K562 (cell line): ENCODE measurements around the gene SPSB1. TPM values are rescaled to one million over a fixed set of nuclear protein-coding genes. Genes with fewer than 3 reads are reported as not detected.

Experiments
- ARNT ChIP-seq, 2 experiments: fragments of 450-650 bp; IDR thresholded peaks; 2 replicates each; pipeline ENCODE4 v1.6.1; 2016; ENCODE audit warnings: mild to moderate bottlenecking in 1 of 2
- CBFB ChIP-seq: sonication (generic); formaldehyde crosslinking; IDR thresholded peaks from 2 replicates; pipeline ENCODE4 v1.4.0; 2020; ENCODE audit warnings: mild to moderate bottlenecking, missing genetic modification reagents
- GATA2 ChIP-seq: sonication (generic); formaldehyde crosslinking; IDR thresholded peaks from 2 replicates; pipeline ENCODE4 v1.4.0; 2020; ENCODE audit warnings: mild to moderate bottlenecking, missing genetic modification reagents
- KLF13 ChIP-seq: fragments of 450-650 bp; IDR thresholded peaks from 2 replicates; pipeline ENCODE4 v1.6.1; 2016; ENCODE audit warnings: missing genetic modification characterization, low read depth, mild to moderate bottlenecking, missing compliant biosample characterization, moderate library complexity, borderline replicate concordance
- NCOR1 ChIP-seq: fragments of 450-650 bp; IDR thresholded peaks from 2 replicates; pipeline ENCODE4 v1.6.1; 2016; ENCODE audit warnings: mild to moderate bottlenecking, moderate library complexity
- NR4A1 ChIP-seq, 2 experiments: fragments of 250-450 bp in 1 of 2; fragments of 450-650 bp in 1 of 2; sonication (Bioruptor Pico) in 1 of 2; IDR thresholded peaks; 2 replicates each; pipeline versions ENCODE4 v1.4.0 to v1.6.1; 2016 to 2020; ENCODE audit warnings: mild to moderate bottlenecking in 2 of 2, missing compliant biosample characterization in 1 of 2, missing genetic modification characterization in 1 of 2, moderate library complexity in 1 of 2
- PHF20 ChIP-seq: fragments of 450-650 bp; IDR thresholded peaks from 2 replicates; pipeline ENCODE4 v1.6.1; 2018; ENCODE audit not compliant: partially characterized antibody
- RAD51 ChIP-seq: fragments of 450-650 bp; IDR thresholded peaks from 2 replicates; pipeline ENCODE4 v1.7.1; 2016; ENCODE audit warnings: low read depth, mild to moderate bottlenecking, borderline replicate concordance
- SP1 ChIP-seq: sonication (generic); formaldehyde crosslinking; IDR thresholded peaks from 2 replicates; pipeline ENCODE4 v1.8.1; 2022; ENCODE audit warnings: mild to moderate bottlenecking, missing genetic modification reagents
- TCF3 ChIP-seq: sonication (generic); formaldehyde crosslinking; IDR thresholded peaks from 2 replicates; pipeline ENCODE4 v1.4.0; 2020; ENCODE audit warnings: mild to moderate bottlenecking, missing genetic modification reagents
- ZNF175 ChIP-seq: fragments of 200-800 bp; sonication (Bioruptor generic); IDR thresholded peaks from 2 replicates; pipeline ENCODE4 v1.6.1; 2016; ENCODE audit warnings: low read depth, mild to moderate bottlenecking, missing genetic modification characterization, missing compliant biosample characterization
- polyA plus RNA-seq, 8 experiments: library from polyadenylated mRNA; depleted of rRNA in 4 of 8; stranded (reverse) in 5 of 8; unstranded in 3 of 8; fragments of >200 nt; fragmentation: Nextera tagmentation in 2 of 8; fragmentation: Illumina TruSeq in 1 of 8; extraction: Ambion mirVana in 2 of 8; extraction: Trizol in 1 of 8; gene quantifications; 2 replicates each; pipeline versions ENCODE4 v1.2.1 to v1.2.3, GENCODE V29; 2011 to 2014; ENCODE audit warnings: inconsistent platforms in 1 of 8, missing spikeins in 1 of 8
- total RNA-seq, 7 experiments: library from RNA; depleted of rRNA in 6 of 7; stranded (reverse); fragments of >200 nt in 6 of 7; fragmentation: Illumina TruSeq in 2 of 7; extraction: Trizol in 2 of 7; gene quantifications; 2 replicates each; pipeline versions ENCODE4 v1.2.1 to v1.2.3, GENCODE V29; 2011 to 2021; ENCODE audit warnings: low replicate concordance in 1 of 7
- TF ChIP-seq, protein P1 (sequence below), 2 experiments: fragments of 450-650 bp in 1 of 2; sonication (generic) in 1 of 2; formaldehyde crosslinking in 1 of 2; IDR thresholded peaks; 2 replicates each; pipeline versions ENCODE4 v1.7.1 to v1.9.0; 2016 to 2022; ENCODE audit warnings: inconsistent platforms in 1 of 2, mild to moderate bottlenecking in 1 of 2, missing genetic modification reagents in 1 of 2
- TF ChIP-seq, protein P2 (sequence below): fragments of 450-650 bp; formaldehyde crosslinking; IDR thresholded peaks from 2 replicates; pipeline ENCODE4 v1.4.0; 2022; ENCODE audit warnings: missing genetic modification characterization
- TF ChIP-seq, protein P3 (sequence below), 2 experiments: fragments of 450-650 bp; IDR thresholded peaks; 2 replicates each; pipeline ENCODE4 v1.6.1; 2016

The SPSB1 gene
- total and polyA plus RNA-seq, 9 of the 15 experiments (the other 6 are each of a cell fraction or from before 2014, with no cell fraction given) = 0.06 to 0.35 (median 0.14) TPM; not detected in 6

DNA sequence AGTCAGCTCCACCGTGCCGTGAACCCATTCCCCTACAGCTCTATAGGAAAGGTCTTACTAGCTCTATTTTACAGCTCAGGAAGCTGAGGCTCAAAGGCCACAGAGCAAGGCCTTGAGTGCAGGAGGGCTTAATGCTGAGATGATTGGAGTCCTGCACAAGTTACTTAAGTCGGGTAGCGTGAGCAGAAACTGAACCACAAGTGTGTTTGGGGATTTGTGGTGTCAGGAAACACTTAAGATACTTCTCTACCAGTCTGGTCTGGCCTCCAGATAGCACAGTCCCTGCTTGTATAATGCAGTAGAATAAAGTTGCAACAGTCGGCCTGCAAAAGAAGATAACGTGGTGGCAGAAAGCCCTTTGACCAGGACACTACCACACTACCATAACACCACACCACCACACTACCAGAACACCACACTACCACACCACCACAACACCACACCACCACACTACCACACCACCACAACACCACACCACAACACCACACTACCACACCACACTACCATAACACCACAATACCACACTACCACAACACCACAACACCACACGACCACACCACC is 118.1 kb downstream of the SPSB1 start (continued):
- TF ChIP-seq, protein P1, sequence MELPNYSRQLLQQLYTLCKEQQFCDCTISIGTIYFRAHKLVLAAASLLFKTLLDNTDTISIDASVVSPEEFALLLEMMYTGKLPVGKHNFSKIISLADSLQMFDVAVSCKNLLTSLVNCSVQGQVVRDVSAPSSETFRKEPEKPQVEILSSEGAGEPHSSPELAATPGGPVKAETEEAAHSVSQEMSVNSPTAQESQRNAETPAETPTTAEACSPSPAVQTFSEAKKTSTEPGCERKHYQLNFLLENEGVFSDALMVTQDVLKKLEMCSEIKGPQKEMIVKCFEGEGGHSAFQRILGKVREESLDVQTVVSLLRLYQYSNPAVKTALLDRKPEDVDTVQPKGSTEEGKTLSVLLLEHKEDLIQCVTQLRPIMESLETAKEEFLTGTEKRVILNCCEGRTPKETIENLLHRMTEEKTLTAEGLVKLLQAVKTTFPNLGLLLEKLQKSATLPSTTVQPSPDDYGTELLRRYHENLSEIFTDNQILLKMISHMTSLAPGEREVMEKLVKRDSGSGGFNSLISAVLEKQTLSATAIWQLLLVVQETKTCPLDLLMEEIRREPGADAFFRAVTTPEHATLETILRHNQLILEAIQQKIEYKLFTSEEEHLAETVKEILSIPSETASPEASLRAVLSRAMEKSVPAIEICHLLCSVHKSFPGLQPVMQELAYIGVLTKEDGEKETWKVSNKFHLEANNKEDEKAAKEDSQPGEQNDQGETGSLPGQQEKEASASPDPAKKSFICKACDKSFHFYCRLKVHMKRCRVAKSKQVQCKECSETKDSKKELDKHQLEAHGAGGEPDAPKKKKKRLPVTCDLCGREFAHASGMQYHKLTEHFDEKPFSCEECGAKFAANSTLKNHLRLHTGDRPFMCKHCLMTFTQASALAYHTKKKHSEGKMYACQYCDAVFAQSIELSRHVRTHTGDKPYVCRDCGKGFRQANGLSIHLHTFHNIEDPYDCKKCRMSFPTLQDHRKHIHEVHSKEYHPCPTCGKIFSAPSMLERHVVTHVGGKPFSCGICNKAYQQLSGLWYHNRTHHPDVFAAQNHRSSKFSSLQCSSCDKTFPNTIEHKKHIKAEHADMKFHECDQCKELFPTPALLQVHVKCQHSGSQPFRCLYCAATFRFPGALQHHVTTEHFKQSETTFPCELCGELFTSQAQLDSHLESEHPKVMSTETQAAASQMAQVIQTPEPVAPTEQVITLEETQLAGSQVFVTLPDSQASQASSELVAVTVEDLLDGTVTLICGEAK (IDR thresholded peaks at IDR 0.05) = peak; percentile 82
- TF ChIP-seq, protein P1 (CRISPR knock-in tag; IDR thresholded peaks at IDR 0.05) = peak; percentile 85
- TF ChIP-seq, protein P2, sequence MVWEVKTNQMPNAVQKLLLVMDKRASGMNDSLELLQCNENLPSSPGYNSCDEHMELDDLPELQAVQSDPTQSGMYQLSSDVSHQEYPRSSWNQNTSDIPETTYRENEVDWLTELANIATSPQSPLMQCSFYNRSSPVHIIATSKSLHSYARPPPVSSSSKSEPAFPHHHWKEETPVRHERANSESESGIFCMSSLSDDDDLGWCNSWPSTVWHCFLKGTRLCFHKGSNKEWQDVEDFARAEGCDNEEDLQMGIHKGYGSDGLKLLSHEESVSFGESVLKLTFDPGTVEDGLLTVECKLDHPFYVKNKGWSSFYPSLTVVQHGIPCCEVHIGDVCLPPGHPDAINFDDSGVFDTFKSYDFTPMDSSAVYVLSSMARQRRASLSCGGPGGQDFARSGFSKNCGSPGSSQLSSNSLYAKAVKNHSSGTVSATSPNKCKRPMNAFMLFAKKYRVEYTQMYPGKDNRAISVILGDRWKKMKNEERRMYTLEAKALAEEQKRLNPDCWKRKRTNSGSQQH (CRISPR knock-in tag) = peak; percentile 31; the same call in 1 of the 2 replicates
- TF ChIP-seq, protein P3, sequence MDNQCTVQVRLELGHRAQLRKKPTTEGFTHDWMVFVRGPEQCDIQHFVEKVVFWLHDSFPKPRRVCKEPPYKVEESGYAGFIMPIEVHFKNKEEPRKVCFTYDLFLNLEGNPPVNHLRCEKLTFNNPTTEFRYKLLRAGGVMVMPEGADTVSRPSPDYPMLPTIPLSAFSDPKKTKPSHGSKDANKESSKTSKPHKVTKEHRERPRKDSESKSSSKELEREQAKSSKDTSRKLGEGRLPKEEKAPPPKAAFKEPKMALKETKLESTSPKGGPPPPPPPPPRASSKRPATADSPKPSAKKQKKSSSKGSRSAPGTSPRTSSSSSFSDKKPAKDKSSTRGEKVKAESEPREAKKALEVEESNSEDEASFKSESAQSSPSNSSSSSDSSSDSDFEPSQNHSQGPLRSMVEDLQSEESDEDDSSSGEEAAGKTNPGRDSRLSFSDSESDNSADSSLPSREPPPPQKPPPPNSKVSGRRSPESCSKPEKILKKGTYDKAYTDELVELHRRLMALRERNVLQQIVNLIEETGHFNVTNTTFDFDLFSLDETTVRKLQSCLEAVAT (IDR thresholded peaks at IDR 0.05) = peak in 1 of 2 experiments; percentile 57; a peak in 1 of 4 replicates
- peak in 1 of 2 experiments; percentile 33; a peak in 1 of 4 replicates for TF ChIP-seq ARNT (IDR thresholded peaks at IDR 0.05)
- no peak for TF ChIP-seq SP1 (CRISPR knock-in tag)
- peak; percentile 83 for TF ChIP-seq TCF3
- TF ChIP-seq NR4A1 (CRISPR knock-in tag; IDR thresholded peaks at IDR 0.05) = no peak
- no peak for TF ChIP-seq NR4A1 (tag; IDR thresholded peaks at IDR 0.05)
- TF ChIP-seq GATA2 = peak; percentile 57; the same call in 1 of the 2 replicates
- TF ChIP-seq ZNF175 (CRISPR knock-in tag) = no peak
- no peak for TF ChIP-seq KLF13
- peak; percentile 30; the same call in 1 of the 2 replicates for TF ChIP-seq CBFB (CRISPR knock-in tag)
- TF ChIP-seq RAD51 = peak; percentile 31; the same call in 1 of the 2 replicates
- peak; percentile 77 for TF ChIP-seq NCOR1
- peak; percentile 65 for TF ChIP-seq PHF20
